Dedifferentiated amniotic fluid mesenchymal stem cell (primary cell): Measurements from ENCODE around the gene SERPIND1.
"Not testable (repeated sequence)": the region's sequence is repeated elsewhere in the genome, so short reads cannot be mapped to it uniquely, and the experiment has no call there.

Experiments
- DNase-seq: peaks from one replicate; pipeline ENCODE4 v3.0.0-alpha.2; 2016; ENCODE audit errors: extremely low spot score

Gene SERPIND1, protein sequence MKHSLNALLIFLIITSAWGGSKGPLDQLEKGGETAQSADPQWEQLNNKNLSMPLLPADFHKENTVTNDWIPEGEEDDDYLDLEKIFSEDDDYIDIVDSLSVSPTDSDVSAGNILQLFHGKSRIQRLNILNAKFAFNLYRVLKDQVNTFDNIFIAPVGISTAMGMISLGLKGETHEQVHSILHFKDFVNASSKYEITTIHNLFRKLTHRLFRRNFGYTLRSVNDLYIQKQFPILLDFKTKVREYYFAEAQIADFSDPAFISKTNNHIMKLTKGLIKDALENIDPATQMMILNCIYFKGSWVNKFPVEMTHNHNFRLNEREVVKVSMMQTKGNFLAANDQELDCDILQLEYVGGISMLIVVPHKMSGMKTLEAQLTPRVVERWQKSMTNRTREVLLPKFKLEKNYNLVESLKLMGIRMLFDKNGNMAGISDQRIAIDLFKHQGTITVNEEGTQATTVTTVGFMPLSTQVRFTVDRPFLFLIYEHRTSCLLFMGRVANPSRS

DNA sequence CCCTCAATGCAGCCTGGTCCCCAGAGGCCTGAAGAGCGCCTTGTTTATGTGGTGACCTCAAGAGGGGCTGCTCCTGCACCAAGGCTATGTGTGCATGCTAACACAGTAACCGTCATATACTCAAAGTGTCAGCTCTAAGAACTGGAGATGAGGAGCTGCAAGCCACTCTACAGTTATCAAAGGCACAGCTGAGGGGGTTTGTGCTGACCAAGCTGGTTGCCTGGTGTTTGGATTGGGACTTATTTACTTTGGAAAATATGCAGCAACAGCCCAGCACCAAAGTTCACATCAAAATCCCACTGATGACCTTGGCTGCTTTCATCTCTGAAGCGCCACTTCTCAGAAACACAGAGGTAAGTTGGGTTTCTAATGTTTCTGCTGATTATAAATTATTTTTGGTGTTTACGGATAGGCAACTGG, at the start of gene SERPIND1:
Gene SERPIND1 (plus strand): TSS at position 321 of the 420 bp plus-strand sequence. CDS start 5,200 bp downstream, outside the sequence.
- DNase-seq, result no peak

DNA sequence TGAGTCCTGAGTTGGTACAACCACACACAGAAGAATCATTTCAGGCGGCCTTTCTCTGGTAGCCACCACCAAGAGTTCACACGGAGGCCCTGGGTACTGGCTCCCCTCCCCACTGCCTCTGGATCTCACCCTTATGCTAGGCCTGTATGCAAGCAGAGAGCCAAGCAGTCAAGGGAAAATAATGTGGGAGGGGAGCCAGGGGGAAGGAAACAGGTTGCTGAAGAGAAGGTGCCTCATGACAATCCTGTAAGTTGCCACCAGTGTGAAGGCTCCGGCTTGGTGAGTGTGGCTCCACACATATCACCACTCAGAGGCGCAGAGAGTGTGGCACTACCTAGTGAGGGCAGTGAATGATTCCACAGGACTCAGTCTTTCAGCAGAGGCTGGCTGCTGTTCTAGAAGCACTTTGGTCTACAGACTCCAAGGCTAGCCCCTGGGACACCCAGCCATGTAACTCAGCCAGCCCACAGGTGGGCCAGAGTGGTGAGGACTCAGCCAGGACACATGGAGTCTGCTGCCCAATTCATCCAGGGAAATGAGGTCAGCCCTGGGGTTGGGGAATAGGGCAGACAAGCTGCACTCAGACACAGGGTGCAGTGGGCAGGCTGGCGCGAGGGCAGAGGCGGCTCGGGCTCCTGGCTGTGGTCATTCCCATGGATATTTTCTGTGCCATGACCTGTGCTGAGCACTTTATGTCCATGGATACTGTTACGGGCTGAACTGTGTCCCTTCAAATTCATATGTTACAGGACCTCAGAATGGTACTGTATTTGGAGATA, 49.0 kb upstream of the SERPIND1 start:
- DNase-seq, result no peak

DNA sequence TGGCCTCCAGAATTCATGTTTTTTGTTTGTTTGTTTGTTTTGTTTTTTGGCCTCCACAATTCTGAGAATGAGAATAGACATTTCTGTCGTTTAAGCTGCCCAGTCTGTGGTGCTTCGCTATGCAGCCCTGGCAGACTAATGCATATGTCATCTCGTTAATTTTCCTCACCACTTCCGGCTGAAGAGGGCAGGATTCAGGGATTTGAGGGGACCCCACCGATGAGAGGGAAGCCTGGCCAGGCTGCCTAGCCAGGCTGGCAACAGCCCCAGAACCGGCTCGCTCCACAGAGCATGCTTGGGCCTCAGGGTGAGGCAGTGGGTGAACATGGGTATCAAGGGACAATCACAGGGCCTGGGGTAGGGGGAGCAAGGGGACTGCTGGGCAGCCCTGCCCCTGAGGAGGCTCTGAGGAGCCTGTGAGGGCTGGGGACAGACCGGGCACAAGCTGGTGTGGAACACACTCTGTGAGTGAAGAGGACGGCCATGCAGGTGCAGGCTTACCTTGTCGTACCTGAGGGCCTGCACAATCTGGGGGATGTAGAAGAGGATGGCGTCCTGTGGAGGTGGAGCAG, 47.8 kb upstream of the SERPIND1 start:
- no peak for DNase-seq

GRCh38 chr22:20727118-20728015, 46.5 kb upstream of the SERPIND1 start:
- DNase-seq, result no peak

DNA sequence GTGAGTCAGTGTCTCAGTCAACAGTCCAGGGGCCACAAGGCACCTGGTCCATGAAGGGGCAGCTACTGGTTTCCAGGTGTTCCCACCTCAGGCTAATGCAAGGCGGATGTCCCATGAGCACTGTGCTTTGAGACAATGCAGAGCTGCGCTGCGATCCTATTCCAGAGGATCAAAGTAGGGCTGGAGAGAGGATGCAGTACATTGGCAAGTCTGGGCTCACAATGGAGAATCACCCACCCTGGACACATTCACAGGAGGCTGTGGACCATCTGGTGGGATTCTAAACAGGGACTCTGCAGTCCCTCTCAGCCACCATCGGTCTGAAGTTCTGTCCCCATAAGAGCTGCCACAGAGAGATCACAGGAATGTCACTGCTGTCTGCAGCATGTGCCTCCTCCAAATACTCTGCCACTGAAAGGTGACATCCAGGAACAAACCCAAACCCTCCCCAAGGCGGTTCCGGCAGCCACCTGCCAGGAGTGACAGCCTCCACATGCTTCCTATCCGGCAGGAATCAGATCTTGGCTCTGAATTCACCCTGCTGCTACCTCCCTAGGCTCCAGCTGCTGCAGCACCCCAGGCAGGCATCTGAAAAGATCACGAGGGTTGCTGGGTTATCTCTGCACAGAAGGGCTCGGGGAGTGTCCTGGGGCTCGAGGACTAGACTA, 45.3 kb upstream of the SERPIND1 start:
- DNase-seq, result no peak

GRCh38 chr22:20729194-20729593, 44.7 kb upstream of the SERPIND1 start:
- DNase-seq, result no peak

DNA sequence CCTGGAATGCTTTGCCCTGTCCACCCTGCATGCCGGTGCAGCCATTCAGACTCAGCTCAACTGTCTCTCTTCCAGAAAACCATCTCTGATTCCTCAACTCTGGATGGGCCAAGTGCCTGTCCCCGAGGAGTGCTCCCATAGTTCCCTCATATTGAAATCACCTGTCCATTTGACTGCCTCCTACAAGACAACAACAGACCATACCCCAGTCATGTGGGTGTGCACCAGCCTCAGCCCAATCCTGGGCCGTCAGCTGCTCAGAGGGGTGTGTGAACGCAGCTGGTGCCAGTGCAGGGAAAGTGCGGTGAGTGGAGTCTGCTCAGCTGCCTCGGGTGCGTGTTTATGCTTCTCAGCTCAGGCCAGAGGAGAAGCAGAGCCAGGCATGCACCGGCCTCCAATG, 41.5 kb upstream of the SERPIND1 start:
- not testable (repeated sequence) for DNase-seq

DNA sequence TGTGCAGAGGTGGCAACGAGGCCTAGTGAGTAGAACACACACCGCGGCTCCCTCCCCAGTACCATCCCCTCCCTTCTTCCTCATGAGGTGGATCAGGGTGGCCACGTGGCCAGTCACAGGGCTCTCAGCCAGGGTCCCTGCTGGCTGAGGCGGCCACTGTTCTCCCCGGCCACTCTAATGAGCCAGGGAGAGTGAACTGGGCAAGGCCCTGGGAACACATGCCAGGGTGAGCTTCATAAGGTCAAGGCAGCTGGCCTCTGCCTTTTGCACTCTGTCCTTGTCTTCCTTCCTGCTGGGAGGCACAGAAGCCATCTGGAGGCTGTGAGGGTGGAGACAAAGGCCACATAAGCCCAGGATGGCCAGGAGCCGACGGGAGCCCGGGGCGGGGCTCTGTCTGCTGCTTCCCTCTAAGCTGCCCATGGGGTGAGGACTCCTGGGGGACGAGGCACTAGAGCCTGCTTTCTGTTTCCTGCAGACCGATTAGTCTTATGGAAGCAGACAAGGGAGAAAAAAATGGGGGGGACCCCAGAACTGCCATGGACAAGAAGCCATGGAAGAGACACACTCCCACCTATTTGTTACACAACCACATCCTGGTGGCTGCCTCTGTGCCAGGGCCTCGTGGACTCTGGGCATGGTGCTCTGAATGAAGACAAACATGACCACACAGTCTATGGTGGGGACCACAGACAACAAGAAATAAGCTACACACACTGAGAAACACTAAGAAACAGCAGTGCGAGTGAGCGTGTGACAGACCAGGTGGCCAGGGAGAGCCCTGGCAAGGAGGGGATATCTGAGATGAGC, 38.4 kb upstream of the SERPIND1 start:
- DNase-seq, result not testable (repeated sequence)

- not testable (repeated sequence) for DNase-seq
These were observed 37.0 kb upstream of the SERPIND1 start for GRCh38 chr22:20736891-20737290.

GRCh38 chr22:20738394-20739089, 35.4 kb upstream of the SERPIND1 start:
- DNase-seq, result no peak

DNA sequence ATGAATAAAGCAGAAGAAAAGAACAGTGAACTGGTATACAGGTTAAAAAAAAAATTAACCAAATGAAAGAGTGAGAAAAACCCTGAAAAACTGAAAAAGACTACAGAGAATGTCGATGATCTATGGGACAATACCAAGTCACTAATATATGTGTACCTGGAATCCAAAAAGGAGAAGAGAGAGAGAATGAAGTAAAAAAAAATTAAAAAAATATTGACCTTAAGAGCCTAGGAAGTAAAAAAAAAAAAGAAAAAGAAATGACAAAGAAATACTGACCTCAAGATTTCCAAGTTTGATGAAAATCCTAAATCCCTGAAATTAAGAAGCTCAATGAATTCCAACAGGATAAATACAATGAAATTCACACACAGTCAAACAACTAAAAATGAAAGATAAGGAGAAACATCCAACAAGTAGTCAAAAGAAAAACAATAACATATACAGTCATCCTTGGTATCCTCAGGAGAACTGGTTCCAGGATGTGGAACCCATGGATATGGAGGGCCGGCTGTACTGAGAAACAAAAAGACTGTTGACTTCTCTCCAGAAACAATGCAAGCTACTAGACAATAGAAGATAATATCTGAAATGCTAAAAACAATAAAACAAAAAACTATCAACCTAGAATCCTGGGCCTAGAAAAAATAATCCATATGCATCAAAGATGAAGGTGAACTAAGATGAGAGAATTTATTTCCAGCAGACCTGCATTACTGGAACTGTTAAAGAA, 33.5 kb upstream of the SERPIND1 start:
- no peak for DNase-seq

GRCh38 chr22:20741008-20741633, 32.8 kb upstream of the SERPIND1 start:
- DNase-seq, result no peak

DNA sequence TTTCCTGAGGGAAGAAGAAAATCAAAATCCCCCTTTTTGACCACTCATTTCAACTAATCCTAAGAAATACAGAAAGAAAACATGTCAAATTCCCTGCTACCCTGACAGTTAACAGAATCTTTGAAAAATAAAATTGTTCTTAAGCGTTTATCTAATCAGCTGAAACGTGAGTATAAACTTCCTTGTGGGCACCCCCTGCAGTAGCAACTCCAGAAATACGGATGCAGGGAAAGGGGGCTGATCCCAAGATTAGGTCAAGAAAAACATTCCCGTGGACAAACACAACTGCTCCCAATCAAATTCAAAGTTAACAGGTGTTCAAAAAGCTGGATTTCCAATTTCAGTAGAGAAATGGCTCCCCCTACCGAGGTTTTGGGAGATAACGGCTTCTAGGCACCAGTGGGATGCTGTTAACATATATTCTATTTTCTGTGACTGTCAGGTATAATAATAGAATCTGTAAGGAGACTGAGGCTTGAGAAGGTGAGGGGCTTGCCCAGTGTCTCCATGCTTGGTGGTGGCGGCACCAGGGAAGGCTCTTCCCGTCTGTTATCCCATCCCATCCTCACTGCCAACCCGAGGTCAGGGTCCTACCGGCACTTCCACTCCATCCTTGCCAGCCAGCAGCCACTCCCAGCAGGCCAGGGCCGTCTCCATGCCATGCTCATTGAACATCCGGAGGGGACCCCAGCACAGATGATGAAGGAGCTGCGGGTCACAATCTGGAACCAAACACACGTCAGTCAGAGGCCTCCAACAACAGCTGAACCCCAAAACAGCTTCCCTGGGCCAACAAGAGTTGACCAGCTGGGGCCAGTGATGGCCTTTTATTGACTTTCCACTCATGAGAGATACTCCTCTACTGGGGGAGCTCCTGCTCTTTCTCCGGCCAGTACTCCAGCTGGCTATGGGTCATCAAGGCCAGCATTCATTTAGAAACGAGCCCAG, 32.0 kb upstream of the SERPIND1 start:
- DNase-seq, result no peak

DNA sequence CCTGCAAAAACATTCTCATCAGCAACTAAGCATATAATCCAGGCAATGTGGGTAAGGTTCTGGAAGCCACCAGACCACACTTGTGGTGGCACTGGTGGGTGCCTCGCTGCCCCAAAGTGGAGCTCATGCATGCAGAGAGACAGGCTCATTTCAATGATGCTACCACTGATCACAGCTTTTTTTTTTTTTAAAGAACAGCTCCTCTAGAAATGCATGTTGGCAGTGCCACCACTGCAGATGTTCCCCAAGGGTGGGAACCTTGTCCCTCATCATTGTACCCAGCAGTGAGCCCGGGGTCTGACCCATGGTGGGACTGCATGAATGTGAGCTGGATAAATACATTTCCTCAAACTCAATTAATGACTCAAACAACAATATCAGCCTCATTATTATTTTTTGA, 31.1 kb upstream of the SERPIND1 start:
- no peak for DNase-seq

- DNase-seq, result no peak
These were observed 29.5 kb upstream of the SERPIND1 start for GRCh38 chr22:20744456-20744855.

DNA sequence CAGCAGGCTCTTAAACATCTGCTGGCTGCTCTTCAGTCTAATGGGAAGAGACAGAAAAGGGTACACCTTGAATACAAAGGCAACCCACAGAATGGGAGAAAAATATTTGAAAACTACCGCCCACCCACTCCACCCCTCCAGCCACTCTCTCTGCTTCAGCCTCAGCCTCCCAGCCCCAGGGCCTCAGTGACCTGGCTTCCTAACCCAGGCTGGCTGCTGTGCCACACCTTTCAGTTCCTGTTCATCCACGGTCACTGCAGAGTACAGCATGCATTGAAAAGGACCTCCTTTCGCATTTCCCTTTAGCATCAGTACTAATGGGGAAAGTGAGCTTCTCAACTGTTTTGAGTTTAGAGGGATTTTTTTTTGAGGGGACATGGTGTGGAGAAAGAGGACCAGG, 28.8 kb upstream of the SERPIND1 start:
- no peak for DNase-seq
